ENCODE results near the gene AGAP3.

DNA sequence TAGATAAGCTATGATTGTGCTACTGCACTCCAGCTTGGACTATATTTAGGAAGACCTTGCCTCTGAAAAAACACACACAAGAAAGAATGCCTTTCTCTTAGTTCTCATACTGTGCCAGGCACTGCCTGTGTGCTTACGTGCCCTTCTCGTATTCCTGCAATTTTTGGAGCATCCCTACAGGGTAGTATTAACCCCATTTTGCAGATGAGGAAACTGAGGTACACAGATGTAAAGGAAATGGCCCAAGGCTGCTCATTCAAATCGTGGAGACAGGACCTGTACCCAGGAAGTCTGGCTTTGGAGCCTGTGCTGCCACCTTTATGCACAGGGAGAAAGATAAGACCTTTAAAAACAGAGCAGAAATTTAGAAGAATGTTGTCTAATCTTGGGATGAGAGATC lies 16.7 kb downstream of the AGAP3 start:
- TF ChIP-seq CTCF (IDR thresholded peaks at IDR 0.05; ENCODE audit: insufficient read depth, low read depth, low read length) (no peak), EZH2 (IDR thresholded peaks at IDR 0.05; ENCODE audit: insufficient read depth, low read length) (no peak)

Measured in astrocyte (in vitro differentiated cells and primary cell).